Embryonic facial prominence (tissue), 1 donor: ENCODE data around the gene ABHD15.

Experiments used
- DNase-seq: peaks from one replicate; pipeline ENCODE4 v3.0.0-alpha.2; 2016; ENCODE audit errors: extremely low spot score

The ABHD15 gene

GRCh38 chr17:29566473-29567303 lies at the start of gene ABHD15:
TSS of gene ABHD15 (minus strand) at chr17:29567037. CDS start at chr17:29566966, 71 bp downstream.
- DNase-seq: no peak

GRCh38 chr17:29615492-29616299 lies 48.9 kb upstream of the ABHD15 start:
- DNase-seq: peak; percentile 54

- DNase-seq: no peak
These were observed 48.2 kb upstream of the ABHD15 start for GRCh38 chr17:29615048-29615385.

GRCh38 chr17:29614349-29615047 lies 47.7 kb upstream of the ABHD15 start:
- DNase-seq: no peak

- DNase-seq: no peak
These were observed 47.0 kb upstream of the ABHD15 start for GRCh38 chr17:29613856-29614255.

GRCh38 chr17:29613352-29613837 lies 46.6 kb upstream of the ABHD15 start:
- DNase-seq: peak; percentile 72

- DNase-seq: no peak
These were observed 45.8 kb upstream of the ABHD15 start for GRCh38 chr17:29612404-29613280.

GRCh38 chr17:29612094-29612403 lies 45.2 kb upstream of the ABHD15 start:
- no peak for DNase-seq

GRCh38 chr17:29611351-29612093 lies 44.7 kb upstream of the ABHD15 start:
- DNase-seq: no peak

GRCh38 chr17:29610395-29610794 lies 43.6 kb upstream of the ABHD15 start:
- no peak for DNase-seq

- DNase-seq: no peak
These were observed 42.1 kb upstream of the ABHD15 start for GRCh38 chr17:29608986-29609385.

GRCh38 chr17:29607557-29608195 lies 40.8 kb upstream of the ABHD15 start:
- DNase-seq: no peak

- no peak for DNase-seq
These were observed 36.4 kb upstream of the ABHD15 start for GRCh38 chr17:29603109-29603674.

- no peak for DNase-seq
These were observed 30.7 kb upstream of the ABHD15 start for GRCh38 chr17:29597361-29598172.

GRCh38 chr17:29596811-29597210 lies 30.0 kb upstream of the ABHD15 start:
- no peak for DNase-seq

GRCh38 chr17:29595943-29596774 lies 29.3 kb upstream of the ABHD15 start:
- DNase-seq: no peak

- no peak for DNase-seq
These were observed 28.5 kb upstream of the ABHD15 start for GRCh38 chr17:29595107-29595942.
